T47D (cell line): ENCODE measurements around the gene MYO16.

ENCODE experiments used
- DNase-seq, 2 experiments: peaks; one replicate each; pipeline versions ENCODE4 v3.0.0 to v3.0.0-alpha.2; 2011 to 2012; ENCODE audit warnings: low read depth in 1 of 2, low spot score in 1 of 2
- JUND ChIP-seq: IDR thresholded peaks from 2 replicates; pipeline ENCODE4 v1.6.1; 2012; ENCODE audit warnings: low read depth
- in situ Hi-C: cut with HindIII; loops from 2 replicates; pipeline ENCODE4 v1.10.0; 2016; ENCODE audit warnings: low sequenced_read_pairs, low pct_unique_long_range_greater_than_20kb

MYO16 gene

GRCh38 chr13:109152311-109152820 is 523.0 kb downstream of the MYO16 start:
- no peak for TF ChIP-seq JUND
- DNase-seq: no peak
- in situ Hi-C loops: no loop called here

- DNase-seq: no peak
- in situ Hi-C loops: no loop called here
- no peak for TF ChIP-seq JUND
These were observed 523.5 kb downstream of the MYO16 start for GRCh38 chr13:109152941-109153340.

GRCh38 chr13:109154146-109154545 is 524.7 kb downstream of the MYO16 start:
- no peak for TF ChIP-seq JUND
- no peak for DNase-seq
- in situ Hi-C loops: no loop called here

DNA sequence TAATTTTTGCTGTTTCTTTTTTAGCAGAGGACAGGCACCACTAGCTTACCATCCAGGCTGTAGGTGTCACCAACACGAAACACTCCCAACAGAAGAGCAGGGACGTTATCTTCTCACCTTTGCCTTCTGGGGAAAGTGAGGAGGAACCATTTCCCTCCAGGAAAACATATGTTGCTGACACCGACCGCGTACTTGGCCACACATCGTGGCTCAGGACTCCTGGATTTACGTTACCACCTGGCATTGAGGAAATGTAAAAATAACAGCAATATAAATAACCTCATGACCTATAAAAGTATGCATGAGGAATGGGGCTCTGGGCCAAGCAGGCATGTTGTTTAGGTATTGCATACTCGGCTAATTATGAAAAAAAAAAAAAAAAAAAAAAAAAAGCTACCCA is 525.1 kb downstream of the MYO16 start:
- TF ChIP-seq JUND: no peak
- in situ Hi-C loops: no loop called here
- DNase-seq: no peak

DNA sequence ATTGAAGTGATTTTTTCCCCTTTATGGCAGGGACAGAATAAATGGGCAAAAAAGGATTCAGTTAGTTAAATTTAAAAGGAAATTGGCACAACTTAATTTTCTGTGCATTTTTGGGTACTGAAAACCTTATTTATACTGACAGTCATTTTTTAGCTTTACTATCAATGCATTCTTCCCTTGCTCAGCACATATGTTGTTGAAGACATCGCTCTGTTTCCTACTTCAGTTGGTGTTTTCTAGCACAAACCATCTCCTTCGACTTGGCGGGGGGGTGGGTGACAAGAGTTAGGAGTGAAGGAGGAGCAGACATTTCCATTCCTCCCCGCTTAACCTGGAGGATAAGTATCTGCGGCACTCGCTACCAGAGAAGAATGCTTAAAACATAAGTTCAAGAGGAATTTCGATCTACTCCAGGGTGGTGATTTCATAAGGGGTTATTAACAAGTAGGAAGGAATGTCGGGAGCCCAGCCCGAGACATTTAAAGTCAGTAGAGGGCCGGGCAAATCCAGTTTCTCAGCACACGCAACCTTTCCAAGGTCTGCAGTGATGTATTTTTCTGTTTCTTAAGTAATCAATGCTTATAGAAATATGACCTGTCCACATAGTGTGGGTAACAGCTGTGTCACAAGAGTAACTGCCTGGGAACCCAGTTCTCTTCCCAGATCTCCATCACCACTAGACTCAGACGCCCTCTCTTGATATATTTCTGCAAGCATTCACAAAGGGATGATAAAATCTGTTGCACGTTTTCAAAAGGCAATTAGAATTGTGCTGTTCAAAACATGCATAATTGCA is 525.8 kb downstream of the MYO16 start:
- DNase-seq: no peak
- in situ Hi-C loops: no loop called here
- no peak for TF ChIP-seq JUND

DNA sequence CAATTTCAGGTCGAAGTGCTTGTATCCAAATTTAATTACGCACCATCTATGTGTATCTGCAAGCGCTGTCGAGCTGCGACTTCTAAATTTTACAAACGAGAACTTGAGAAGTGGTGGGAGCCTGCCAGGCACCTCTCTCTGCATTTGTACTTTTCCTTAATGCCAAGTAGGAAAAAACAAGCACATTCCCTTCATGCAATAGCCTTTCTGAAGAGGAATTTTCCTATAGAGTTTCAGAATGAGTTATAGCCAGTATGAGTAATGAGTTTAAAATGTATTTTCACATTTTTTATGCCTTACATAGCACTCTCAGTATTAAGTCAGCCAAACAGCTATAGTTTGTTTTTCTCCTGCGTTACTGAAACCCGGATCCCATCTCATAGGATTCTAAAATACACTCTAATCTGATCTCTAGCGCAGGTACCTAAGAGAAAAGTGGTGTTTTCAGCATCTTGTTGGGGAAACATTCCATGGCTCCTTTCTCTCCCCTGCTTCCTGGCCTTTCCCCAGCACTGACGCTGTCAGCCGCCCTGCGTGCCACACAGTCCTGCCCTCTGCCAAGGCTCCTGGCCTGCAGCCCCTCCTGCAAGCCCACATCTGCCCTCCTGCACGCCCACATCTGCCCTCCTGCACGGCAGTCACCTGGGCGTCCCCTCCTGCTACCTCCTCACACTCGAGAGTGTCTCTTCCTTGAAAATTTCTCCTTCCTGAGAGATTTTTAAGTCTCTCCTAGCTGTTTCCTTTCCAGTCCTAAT is 526.9 kb downstream of the MYO16 start:
- in situ Hi-C loops: no loop called here
- no peak for DNase-seq
- no peak for TF ChIP-seq JUND

DNA sequence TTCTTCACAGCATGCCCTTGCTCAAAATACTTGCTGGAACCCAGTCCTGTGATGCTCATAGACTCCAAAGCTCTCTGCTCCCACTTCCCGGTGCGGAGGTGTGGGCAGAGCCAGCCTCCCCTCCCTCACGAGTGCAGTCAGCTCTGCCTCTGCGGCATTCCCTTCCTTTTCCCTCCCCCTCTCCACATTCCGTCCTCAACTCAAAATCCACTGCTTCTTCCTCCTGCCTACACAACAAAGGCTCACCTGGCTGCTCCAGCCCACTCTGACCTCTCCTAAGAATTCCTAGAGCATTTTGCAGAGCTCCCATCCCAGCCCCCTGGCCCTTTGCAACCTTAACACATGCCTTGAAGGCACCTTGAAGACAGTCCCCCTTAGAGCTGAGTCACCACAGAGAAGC is 527.9 kb downstream of the MYO16 start:
- no peak for DNase-seq
- in situ Hi-C loops: no loop called here
- TF ChIP-seq JUND: no peak

- DNase-seq: no peak
- in situ Hi-C loops: no loop called here
- TF ChIP-seq JUND: no peak
These were observed 529.0 kb downstream of the MYO16 start for GRCh38 chr13:109158383-109158782.

DNA sequence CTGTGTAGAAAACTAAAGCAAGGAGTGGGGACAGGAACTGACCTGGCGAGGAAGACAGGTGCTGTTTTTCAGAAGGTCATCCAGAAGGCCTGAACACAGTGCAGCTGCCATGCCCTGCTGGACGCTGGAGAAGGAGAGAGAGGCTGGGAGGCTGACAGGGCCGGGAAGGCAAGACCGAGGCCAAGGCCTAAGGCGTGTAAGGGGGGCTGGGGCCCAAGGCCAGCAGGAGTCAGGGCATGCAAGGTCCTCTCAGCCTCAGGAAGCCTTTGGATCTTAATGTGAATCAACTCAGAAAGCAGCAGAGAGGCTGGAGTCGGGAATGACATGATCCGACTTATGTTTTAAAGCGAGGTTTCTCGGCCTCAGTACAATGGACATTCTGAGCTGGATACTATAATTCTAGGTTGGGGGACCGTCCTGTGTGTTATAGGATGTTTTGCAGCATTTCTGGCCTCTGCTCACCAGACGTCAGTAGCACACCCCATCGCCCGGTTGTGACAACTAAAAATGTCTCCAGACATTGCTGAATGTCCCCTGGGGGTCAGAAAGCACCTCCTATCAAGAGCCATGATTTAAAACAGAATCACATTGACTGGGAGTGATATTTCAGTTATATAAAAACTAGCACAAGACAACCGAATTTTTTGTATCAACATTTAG is 530.4 kb downstream of the MYO16 start:
- DNase-seq: peak in 1 of 2 experiments; percentile 29
- in situ Hi-C loops: no loop called here
- no peak for TF ChIP-seq JUND

- in situ Hi-C loops: no loop called here
- DNase-seq: no peak
- TF ChIP-seq JUND: no peak
These were observed 530.9 kb downstream of the MYO16 start for GRCh38 chr13:109160357-109160756.

GRCh38 chr13:109160887-109161669 is 531.7 kb downstream of the MYO16 start:
- peak in 1 of 2 experiments; percentile 61 for DNase-seq
- TF ChIP-seq JUND: no peak
- in situ Hi-C loops: no loop called here
